GM12892 (cell line): Measurements from ENCODE around the gene CTNNA3.

ENCODE experiments used
- POLR2A ChIP-seq: IDR thresholded peaks from 2 replicates; pipeline ENCODE4 v1.6.1; 2011; ENCODE audit warnings: low read depth, low read length, control low read depth
- POLR2AphosphoS5 ChIP-seq: IDR thresholded peaks from 2 replicates; pipeline ENCODE4 v1.6.1; 2011; ENCODE audit warnings: low read depth, low read length, control low read depth
- TAF1 ChIP-seq: IDR thresholded peaks from 2 replicates; pipeline ENCODE4 v1.6.1; 2011; ENCODE audit warnings: low read depth, mild to moderate bottlenecking, control low read depth, low read length, borderline replicate concordance

GRCh38 chr10:66999762-67000545, 696.0 kb downstream of the CTNNA3 start:
- TF ChIP-seq TAF1 (no peak), POLR2A (no peak), POLR2AphosphoS5 (no peak)
